ENCODE results near the gene SURF6.

SURF6 gene

GRCh38 chr9:133344071-133344470 is 8.1 kb upstream of the SURF6 start:
- in situ Hi-C loops (cut with MboI; ENCODE audit: low pct_unique_long_range_greater_than_20kb, low sequenced_read_pairs, unreplicated experiment), result no loop called here
- no peak for DNase-seq (ENCODE audit: low spot score)

GRCh38 chr9:133342570-133342969 is 6.6 kb upstream of the SURF6 start:
- in situ Hi-C loops (cut with MboI; ENCODE audit: low pct_unique_long_range_greater_than_20kb, low sequenced_read_pairs, unreplicated experiment), result no loop called here
- TF ChIP-seq CTCF (IDR thresholded peaks at IDR 0.05; ENCODE audit: extremely low read depth, insufficient read depth, missing control alignments), result peak; percentile 32
- no peak for DNase-seq (ENCODE audit: low spot score)

More at GRCh38 chr9:133344071-133344470, 8.1 kb upstream of the SURF6 start:
- no peak for TF ChIP-seq CTCF (IDR thresholded peaks at IDR 0.05; ENCODE audit: extremely low read depth, insufficient read depth, missing control alignments)

GRCh38 chr9:133342069-133342406 is 6.0 kb upstream of the SURF6 start:
- in situ Hi-C loops (cut with MboI; ENCODE audit: low pct_unique_long_range_greater_than_20kb, low sequenced_read_pairs, unreplicated experiment), result no loop called here
- no peak for DNase-seq (ENCODE audit: low spot score)
- peak; percentile 23 for TF ChIP-seq CTCF (IDR thresholded peaks at IDR 0.05; ENCODE audit: extremely low read depth, insufficient read depth, missing control alignments)

- in situ Hi-C loops (cut with MboI; ENCODE audit: low pct_unique_long_range_greater_than_20kb, low sequenced_read_pairs, unreplicated experiment), result no loop called here
Observed at GRCh38 chr9:133341369-133342068, 5.5 kb upstream of the SURF6 start.

GRCh38 chr9:133340916-133341315 is 4.9 kb upstream of the SURF6 start:
- in situ Hi-C loops (cut with MboI; ENCODE audit: low pct_unique_long_range_greater_than_20kb, low sequenced_read_pairs, unreplicated experiment), result no loop called here
- no peak for TF ChIP-seq CTCF (IDR thresholded peaks at IDR 0.05; ENCODE audit: extremely low read depth, insufficient read depth, missing control alignments)
- DNase-seq (ENCODE audit: low spot score), result no peak

More at GRCh38 chr9:133341369-133342068, 5.5 kb upstream of the SURF6 start:
- no peak for TF ChIP-seq CTCF (IDR thresholded peaks at IDR 0.05; ENCODE audit: extremely low read depth, insufficient read depth, missing control alignments)
- DNase-seq (ENCODE audit: low spot score), result no peak

GRCh38 chr9:133340256-133340655 is 4.3 kb upstream of the SURF6 start:
- TF ChIP-seq CTCF (IDR thresholded peaks at IDR 0.05; ENCODE audit: extremely low read depth, insufficient read depth, missing control alignments), result no peak
- in situ Hi-C loops (cut with MboI; ENCODE audit: low pct_unique_long_range_greater_than_20kb, low sequenced_read_pairs, unreplicated experiment), result no loop called here

More at GRCh38 chr9:133340256-133340655, 4.3 kb upstream of the SURF6 start:
- DNase-seq (ENCODE audit: low spot score), result no peak

Data from GM13977 (cell line).